Gastroesophageal sphincter (tissue), 3 donors: ENCODE data around the gene PCDHB9.
"Not testable (repeated sequence)": the region's sequence is repeated elsewhere in the genome, so short reads cannot be mapped to it uniquely, and the experiment has no call there.

Source experiments
- CTCF ChIP-seq, 4 experiments: fragments of 200-600 bp in 2 of 4; fragments of 450-650 bp in 2 of 4; sonication (generic) in 1 of 4; IDR thresholded peaks; one replicate each; pipeline ENCODE4 v1.5.1; 2017 to 2019; ENCODE audit warnings: antibody characterized with exemption in 4 of 4, mild to moderate bottlenecking in 2 of 4, moderate library complexity in 2 of 4
- POLR2A ChIP-seq, 2 donors: fragments of 450-650 bp; IDR thresholded peaks; one replicate each; pipeline ENCODE4 v1.6.1; 2017; ENCODE audit warnings: antibody characterized with exemption in 2 of 2, mild to moderate bottlenecking in 2 of 2, moderate library complexity in 1 of 2
- POLR2AphosphoS5 ChIP-seq: sonication (generic); formaldehyde crosslinking; IDR thresholded peaks from one replicate; pipeline ENCODE4 v1.6.1; 2017; ENCODE audit warnings: antibody characterized with exemption

- TF ChIP-seq CTCF (IDR thresholded peaks at IDR 0.05); POLR2AphosphoS5; POLR2A (IDR thresholded peaks at IDR 0.05): not testable (repeated sequence)
These were observed 49.0 kb downstream of the PCDHB9 start for GRCh38 chr5:141235922-141236321.
